ENCODE data around the gene DDR2.

DDR2 gene

GRCh38 chr1:162677607-162678371, 45.5 kb downstream of the DDR2 start:
- peak overlapping the region; percentile 70 for H2AK5ac ChIP-seq (ENCODE audit: low read length, severe bottlenecking)
- WGBS: 86% methylated on average over 3 of the region's 4 CpGs
- peaks cover 7% of the 10 kb centered on the region for H3K9me3 ChIP-seq (ENCODE audit: control insufficient read depth, low read length)
- H3K9ac ChIP-seq (ENCODE audit: low read length): peak overlapping the region; percentile 73
- peaks cover 16% of the 10 kb centered on the region for H3K4me1 ChIP-seq (ENCODE audit: control insufficient read depth, insufficient read depth, low read depth, low read length)
- H2BK5ac ChIP-seq (ENCODE audit: low read depth, low read length, poor library complexity, severe bottlenecking): no peak overlapping the region
- peaks cover 0 to 28% of the 10 kb centered on the region in 2 experiments for H3K36me3 ChIP-seq (ENCODE audit: control insufficient read depth in 1 of 2, insufficient read depth in 2 of 2, low read depth in 1 of 2, low read length in 2 of 2)
- no peak overlapping the region for H2BK12ac ChIP-seq (ENCODE audit: low read length in 2 of 2)
- H2BK15ac ChIP-seq (ENCODE audit: low read depth, poor library complexity, severe bottlenecking): no peak overlapping the region
- H3K14ac ChIP-seq (ENCODE audit: low read length in 2 of 2): no peak overlapping the region
- peaks cover 16% of the 10 kb centered on the region for H3K79me1 ChIP-seq (replicated peaks; ENCODE audit: low read length, poor library complexity, severe bottlenecking)
- H3K27me3 ChIP-seq (ENCODE audit: control insufficient read depth in 1 of 2, insufficient read depth in 1 of 2, low read length in 2 of 2): no peaks in the 10 kb centered on the region
- no peak overlapping the region for H2BK120ac ChIP-seq (ENCODE audit: low read depth, low read length)
- peak overlapping the region in 1 of 2 experiments; percentile 52 for H3K4me3 ChIP-seq (ENCODE audit: insufficient read depth in 1 of 2, low read depth in 1 of 2, low read length in 2 of 2)
- H4K8ac ChIP-seq (ENCODE audit: low read length): no peak overlapping the region
- no peak overlapping the region for H4K91ac ChIP-seq (ENCODE audit: low read length)
- no peak overlapping the region for H3K18ac ChIP-seq (ENCODE audit: low read depth in 1 of 2, low read length in 2 of 2)
- H2AFZ ChIP-seq (ENCODE audit: low read depth, low read length): no peak overlapping the region
- no peak overlapping the region for H3K4me2 ChIP-seq (ENCODE audit: low read length, poor library complexity, severe bottlenecking)
- H3K27ac ChIP-seq (ENCODE audit: low read length, poor library complexity, severe bottlenecking): no peak overlapping the region
- no peak overlapping the region for H3K23ac ChIP-seq (ENCODE audit: low read length in 2 of 2)
- no peak for DNase-seq
- no peak overlapping the region for H3K4ac ChIP-seq (ENCODE audit: low read depth in 1 of 2, low read length in 2 of 2)

DNA sequence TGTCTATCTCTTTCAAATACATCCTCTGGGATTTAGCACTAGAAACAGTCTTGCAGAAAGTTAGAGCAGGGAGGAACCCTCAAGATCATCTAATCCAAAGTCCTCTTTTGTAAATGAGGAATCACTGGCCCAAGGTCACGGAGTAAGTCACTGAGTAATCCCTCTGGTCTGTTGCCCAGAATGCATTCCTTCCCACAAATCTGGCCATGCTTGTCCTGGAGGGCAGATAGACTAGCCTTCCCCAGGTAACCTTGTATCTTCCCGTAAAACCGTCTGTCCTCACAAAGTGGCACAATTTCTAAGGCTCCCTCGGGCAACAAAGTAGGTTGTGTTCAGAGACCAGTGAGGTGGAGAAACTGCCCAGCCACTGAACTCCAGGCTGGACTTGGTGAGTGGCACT, 46.2 kb downstream of the DDR2 start:
- H3K4me1 ChIP-seq (ENCODE audit: control insufficient read depth, insufficient read depth, low read depth, low read length): peaks cover 16% of the 10 kb centered on the region
- H3K9ac ChIP-seq (ENCODE audit: low read length): peak overlapping the region; percentile 55
- no peak overlapping the region for H3K4me2 ChIP-seq (ENCODE audit: low read length, poor library complexity, severe bottlenecking)
- DNase-seq: peak; percentile 50
- H2BK120ac ChIP-seq (ENCODE audit: low read depth, low read length): no peak overlapping the region
- H2AFZ ChIP-seq (ENCODE audit: low read depth, low read length): no peak overlapping the region
- H4K91ac ChIP-seq (ENCODE audit: low read length): no peak overlapping the region
- no peak overlapping the region for H4K8ac ChIP-seq (ENCODE audit: low read length)
- no peaks in the 10 kb centered on the region for H3K27me3 ChIP-seq (ENCODE audit: control insufficient read depth in 1 of 2, insufficient read depth in 1 of 2, low read length in 2 of 2)
- no peak overlapping the region for H2BK5ac ChIP-seq (ENCODE audit: low read depth, low read length, poor library complexity, severe bottlenecking)
- H3K79me1 ChIP-seq (replicated peaks; ENCODE audit: low read length, poor library complexity, severe bottlenecking): peaks cover 16% of the 10 kb centered on the region
- H3K23ac ChIP-seq (ENCODE audit: low read length in 2 of 2): no peak overlapping the region
- no peak overlapping the region for H3K4ac ChIP-seq (ENCODE audit: low read depth in 1 of 2, low read length in 2 of 2)
- peaks cover 0 to 28% of the 10 kb centered on the region in 2 experiments for H3K36me3 ChIP-seq (ENCODE audit: control insufficient read depth in 1 of 2, insufficient read depth in 2 of 2, low read depth in 1 of 2, low read length in 2 of 2)
- H3K18ac ChIP-seq (ENCODE audit: low read depth in 1 of 2, low read length in 2 of 2): no peak overlapping the region
- 89% methylated on average over 4 of the region's 4 CpGs for WGBS
- H3K9me3 ChIP-seq (ENCODE audit: control insufficient read depth, low read length): peaks cover 7% of the 10 kb centered on the region
- no peak overlapping the region for H2BK12ac ChIP-seq (ENCODE audit: low read length in 2 of 2)
- peak overlapping the region in 1 of 2 experiments; percentile 39 for H3K4me3 ChIP-seq (ENCODE audit: insufficient read depth in 1 of 2, low read depth in 1 of 2, low read length in 2 of 2)
- no peak overlapping the region for H3K14ac ChIP-seq (ENCODE audit: low read length in 2 of 2)
- no peak overlapping the region for H2BK15ac ChIP-seq (ENCODE audit: low read depth, poor library complexity, severe bottlenecking)
- no peak overlapping the region for H2AK5ac ChIP-seq (ENCODE audit: low read length, severe bottlenecking)
- H3K27ac ChIP-seq (ENCODE audit: low read length, poor library complexity, severe bottlenecking): peak overlapping the region; percentile 10

DNA sequence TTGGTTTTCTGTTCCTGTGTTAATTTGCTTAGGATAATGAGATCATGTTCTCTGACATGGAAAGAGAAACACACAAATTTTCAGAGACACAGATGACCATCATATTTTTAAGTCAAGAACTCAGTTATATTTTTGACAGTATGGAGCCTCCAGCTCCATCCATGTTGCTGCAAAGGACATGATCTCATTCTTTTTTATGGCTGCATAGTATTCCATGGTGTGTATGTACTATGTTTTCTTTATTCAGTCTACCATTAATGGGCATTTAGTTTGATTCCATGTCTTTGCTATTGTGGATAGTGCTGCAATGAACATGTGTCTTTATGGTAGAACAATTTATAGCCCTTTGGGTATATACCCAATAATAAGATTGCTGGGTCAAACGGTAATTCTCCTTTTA, 47.0 kb downstream of the DDR2 start:
- no peak overlapping the region for H3K27ac ChIP-seq (ENCODE audit: low read length, poor library complexity, severe bottlenecking)
- no peak for DNase-seq
- H3K4me3 ChIP-seq (ENCODE audit: insufficient read depth in 1 of 2, low read depth in 1 of 2, low read length in 2 of 2): no peak overlapping the region
- no peak overlapping the region for H3K4me2 ChIP-seq (ENCODE audit: low read length, poor library complexity, severe bottlenecking)
- H2BK5ac ChIP-seq (ENCODE audit: low read depth, low read length, poor library complexity, severe bottlenecking): no peak overlapping the region
- H3K79me1 ChIP-seq (replicated peaks; ENCODE audit: low read length, poor library complexity, severe bottlenecking): peaks cover 16% of the 10 kb centered on the region
- H3K9ac ChIP-seq (ENCODE audit: low read length): no peak overlapping the region
- H3K14ac ChIP-seq (ENCODE audit: low read length in 2 of 2): no peak overlapping the region
- no peak overlapping the region for H2BK120ac ChIP-seq (ENCODE audit: low read depth, low read length)
- H2BK15ac ChIP-seq (ENCODE audit: low read depth, poor library complexity, severe bottlenecking): no peak overlapping the region
- H4K91ac ChIP-seq (ENCODE audit: low read length): no peak overlapping the region
- H4K8ac ChIP-seq (ENCODE audit: low read length): no peak overlapping the region
- no peak overlapping the region for H2AK5ac ChIP-seq (ENCODE audit: low read length, severe bottlenecking)
- no peaks in the 10 kb centered on the region for H3K27me3 ChIP-seq (ENCODE audit: control insufficient read depth in 1 of 2, insufficient read depth in 1 of 2, low read length in 2 of 2)
- no peak overlapping the region for H3K23ac ChIP-seq (ENCODE audit: low read length in 2 of 2)
- WGBS: no CpG with 5 or more reads among the region's 1 CpG
- H2AFZ ChIP-seq (ENCODE audit: low read depth, low read length): no peak overlapping the region
- no peak overlapping the region for H3K18ac ChIP-seq (ENCODE audit: low read depth in 1 of 2, low read length in 2 of 2)
- H3K4me1 ChIP-seq (ENCODE audit: control insufficient read depth, insufficient read depth, low read depth, low read length): peaks cover 16% of the 10 kb centered on the region
- H3K9me3 ChIP-seq (ENCODE audit: control insufficient read depth, low read length): peaks cover 7% of the 10 kb centered on the region
- H3K36me3 ChIP-seq (ENCODE audit: control insufficient read depth in 1 of 2, insufficient read depth in 2 of 2, low read depth in 1 of 2, low read length in 2 of 2): peaks cover 0 to 27% of the 10 kb centered on the region in 2 experiments
- H3K4ac ChIP-seq (ENCODE audit: low read depth in 1 of 2, low read length in 2 of 2): no peak overlapping the region
- H2BK12ac ChIP-seq (ENCODE audit: low read length in 2 of 2): no peak overlapping the region

DNA sequence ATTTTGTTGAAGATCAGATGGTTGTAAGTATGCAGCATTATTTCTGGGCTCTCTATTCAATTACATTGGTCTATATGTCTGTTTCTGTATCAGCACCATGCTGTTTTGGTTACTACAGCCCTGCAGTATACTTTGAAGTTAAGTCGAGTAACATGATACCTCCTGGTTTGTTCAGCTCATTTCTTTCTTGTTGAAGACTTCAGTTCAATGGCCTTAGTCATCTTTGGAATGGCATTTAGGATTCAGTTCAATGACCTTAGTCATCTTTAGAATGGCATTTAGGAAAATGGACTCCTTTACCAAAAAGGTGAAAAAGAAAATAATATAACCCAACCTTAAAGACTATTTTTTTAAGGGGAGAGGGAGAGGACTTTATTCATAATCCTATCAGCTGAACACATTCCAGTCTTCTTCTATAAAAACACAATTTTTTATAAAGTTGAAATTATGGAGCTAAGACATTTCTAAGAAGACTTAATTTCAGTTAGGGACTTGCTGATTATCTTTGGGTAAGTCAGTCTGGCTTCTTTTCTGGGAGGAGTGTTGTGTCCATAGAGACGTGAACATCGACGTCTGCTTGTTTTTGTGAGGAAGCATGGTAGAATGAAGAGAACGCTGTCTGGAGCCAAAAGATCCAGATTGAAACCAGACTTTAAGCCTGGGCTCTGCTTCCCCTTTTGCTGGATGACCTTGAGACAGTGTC, 48.3 kb downstream of the DDR2 start:
- Histone ChIP-seq H2BK12ac (ENCODE audit: low read length in 2 of 2) (no peak overlapping the region), H4K8ac (ENCODE audit: low read length) (no peak overlapping the region), H3K4me1 (ENCODE audit: control insufficient read depth, insufficient read depth, low read depth, low read length) (peaks cover 14% of the 10 kb centered on the region), H3K4me3 (ENCODE audit: insufficient read depth in 1 of 2, low read depth in 1 of 2, low read length in 2 of 2) (no peak overlapping the region), H2BK120ac (ENCODE audit: low read depth, low read length) (no peak overlapping the region), H3K27ac (ENCODE audit: low read length, poor library complexity, severe bottlenecking) (no peak overlapping the region), H3K18ac (ENCODE audit: low read depth in 1 of 2, low read length in 2 of 2) (no peak overlapping the region), H3K4ac (ENCODE audit: low read depth in 1 of 2, low read length in 2 of 2) (no peak overlapping the region), H2BK15ac (ENCODE audit: low read depth, poor library complexity, severe bottlenecking) (no peak overlapping the region), H2AFZ (ENCODE audit: low read depth, low read length) (no peak overlapping the region), H3K4me2 (ENCODE audit: low read length, poor library complexity, severe bottlenecking) (no peak overlapping the region), H2BK5ac (ENCODE audit: low read depth, low read length, poor library complexity, severe bottlenecking) (no peak overlapping the region), H3K27me3 (ENCODE audit: control insufficient read depth in 1 of 2, insufficient read depth in 1 of 2, low read length in 2 of 2) (no peaks in the 10 kb centered on the region), H3K79me1 (replicated peaks; ENCODE audit: low read length, poor library complexity, severe bottlenecking) (peaks cover 18% of the 10 kb centered on the region), H4K91ac (ENCODE audit: low read length) (no peak overlapping the region), H2AK5ac (ENCODE audit: low read length, severe bottlenecking) (peak overlapping the region; percentile 6), H3K36me3 (ENCODE audit: control insufficient read depth in 1 of 2, insufficient read depth in 2 of 2, low read depth in 1 of 2, low read length in 2 of 2) (peaks cover 0 to 18% of the 10 kb centered on the region in 2 experiments), H3K9ac (ENCODE audit: low read length) (peak overlapping the region; percentile 45), H3K9me3 (ENCODE audit: control insufficient read depth, low read length) (peaks cover 7% of the 10 kb centered on the region), H3K23ac (ENCODE audit: low read length in 2 of 2) (no peak overlapping the region), H3K14ac (ENCODE audit: low read length in 2 of 2) (no peak overlapping the region)
- WGBS: 92% methylated on average over 5 of the region's 5 CpGs
- DNase-seq: no peak
